H1 (cell line): ENCODE results near the gene EGFR. TPM values are rescaled to one million over a fixed set of nuclear protein-coding genes. Genes with fewer than 3 reads are reported as not detected.

ENCODE experiments used
- MAFK ChIP-seq: IDR thresholded peaks from 2 replicates; pipeline ENCODE4 v1.6.1; 2012; ENCODE audit warnings: low read depth, mild to moderate bottlenecking, improper control_type of control experiment, low read length
- POLR2AphosphoS5 ChIP-seq: IDR thresholded peaks from 2 replicates; pipeline ENCODE4 v1.6.1; 2011; ENCODE audit warnings: low read depth, low read length
- POU5F1 ChIP-seq: IDR thresholded peaks from 2 replicates; pipeline ENCODE4 v1.6.1; 2011; ENCODE audit warnings: low read depth, mild to moderate bottlenecking, low read length, moderate library complexity
- SIN3A ChIP-seq, 2 experiments: IDR thresholded peaks in 1 of 2; conservative IDR thresholded peaks in 1 of 2; 2 replicates each; pipeline ENCODE4 v1.6.1; 2011 to 2012; ENCODE audit warnings: low read length in 2 of 2, improper control_type of control experiment in 1 of 2, low read depth in 1 of 2, mild to moderate bottlenecking in 1 of 2
- SUZ12 ChIP-seq: fragments of 200-600 bp; sonication (generic); IDR thresholded peaks from 2 replicates; pipeline ENCODE4 v1.6.1; 2012; ENCODE audit warnings: mild to moderate bottlenecking, inconsistent platforms, low read length, moderate library complexity, mixed read lengths
- TBP ChIP-seq: IDR thresholded peaks from 2 replicates; pipeline ENCODE4 v1.6.1; 2011; ENCODE audit warnings: low read depth, low read length, improper control_type of control experiment
- polyA plus RNA-seq, 7 experiments: library from polyadenylated mRNA; depleted of rRNA in 3 of 7; stranded (reverse) in 5 of 7; unstranded in 2 of 7; fragments of >200 nt in 5 of 7; fragments of 200-250 nt in 2 of 7; gene quantifications; 1 replicate in 5 of 7; 2 replicates in 1 of 7; 4 replicates in 1 of 7; pipeline versions ENCODE4 v1.2.1 to v1.2.3, GENCODE V29; 2011 to 2013; ENCODE audit warnings: missing spikeins in 2 of 7, mixed read lengths in 2 of 7
- total RNA-seq: library from RNA; stranded (reverse); fragmentation: NEBNext Ultra II Directional; extraction: Animal tissue kit (Norgen Biotek cat#: 25700); gene quantifications from 2 replicates; pipeline ENCODE4 v1.2.1, GENCODE V29; 2021

The EGFR gene
- total and polyA plus RNA-seq, 2 of the 8 experiments (the other 6 are each of a cell fraction or from before 2014, with no cell fraction given), result 1.9 to 5.8 TPM

DNA sequence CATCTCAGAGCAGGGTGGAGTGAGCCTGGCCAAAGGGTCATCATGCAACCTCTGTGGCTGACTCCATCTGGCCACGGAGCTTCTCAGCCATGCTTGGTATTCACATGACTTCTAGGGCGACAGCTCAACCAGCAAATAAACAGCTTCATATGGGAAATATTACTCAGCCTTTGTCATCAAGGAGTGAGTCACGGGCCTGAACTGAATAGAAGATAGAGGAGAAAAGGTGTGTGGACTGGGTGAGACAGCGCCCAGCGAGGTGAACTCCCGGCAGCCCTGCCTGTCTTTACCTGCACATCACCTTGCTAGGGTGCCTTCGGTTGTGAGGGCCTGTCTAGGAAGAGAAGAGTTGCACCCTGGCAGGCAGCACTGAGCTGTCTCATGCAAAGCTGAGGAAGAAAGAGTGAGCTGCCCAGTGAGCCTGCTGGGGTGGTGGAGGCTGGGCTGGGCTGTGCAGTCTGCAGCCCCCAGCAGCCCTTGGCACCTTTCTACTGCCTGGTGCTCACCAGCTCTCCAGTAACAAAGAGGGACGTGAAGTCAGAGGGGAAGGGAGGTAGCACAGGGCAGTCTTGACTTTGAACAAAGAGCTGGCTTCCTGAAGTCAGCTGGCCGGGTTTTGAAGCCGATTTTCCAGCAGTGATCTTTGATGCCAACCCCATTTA, 114.2 kb downstream of the EGFR start (continued):
- TF ChIP-seq SUZ12 (no peak), SIN3A (conservative IDR thresholded peaks at IDR 0.05 in 1 of 2, IDR thresholded peaks at IDR 0.05 in 1 of 2; ENCODE audit: low read depth in 1 of 2, low read length in 2 of 2) (no peak), MAFK (no peak), POLR2AphosphoS5 (no peak), TBP (no peak), POU5F1 (no peak)
